Upper lobe of right lung (tissue), 1 donor: Measurements from ENCODE around the gene KBTBD13. TPM values are rescaled to one million over a fixed set of nuclear protein-coding genes. Genes with fewer than 3 reads are reported as not detected.

Source experiments
- ATAC-seq: fragments of 200-7000 bp; cut with Tn5 transposase; one replicate; pipeline ENCODE4 v1.9.1; 2020; ENCODE audit warnings: mild to moderate bottlenecking, moderate library complexity
- DNase-seq: peaks from one replicate; pipeline ENCODE4 v3.0.0-alpha.2; 2020
- H3K27ac ChIP-seq: fragments of 200-600 bp; one replicate; pipeline ENCODE4 v1.8.0; 2022
- H3K27me3 ChIP-seq: fragments of 200-600 bp; one replicate; pipeline ENCODE4 v1.8.0; 2022; ENCODE audit warnings: mild to moderate bottlenecking
- H3K36me3 ChIP-seq: fragments of 200-600 bp; one replicate; pipeline ENCODE4 v1.8.0; 2022
- H3K4me1 ChIP-seq: fragments of 200-600 bp; one replicate; pipeline ENCODE4 v1.8.0; 2022
- H3K4me3 ChIP-seq: fragments of 200-600 bp; one replicate; pipeline ENCODE4 v1.8.0; 2022; ENCODE audit warnings: mild to moderate bottlenecking
- H3K9me3 ChIP-seq: fragments of 200-600 bp; one replicate; pipeline ENCODE4 v1.8.0; 2022
- CTCF ChIP-seq: fragments of 200-600 bp; IDR thresholded peaks from one replicate; pipeline ENCODE4 v1.8.0; 2022; ENCODE audit warnings: antibody characterized with exemption
- intact Hi-C: fragments of 100-400 bp; cut with DNase I; formaldehyde crosslinking; loops from one replicate; pipeline ENCODE4 v1.11.0; 2022
- total RNA-seq: library from RNA; stranded (reverse); fragmentation: NEBNext Ultra II Directional; extraction: Animal tissue kit (Norgen Biotek cat#: 25700); gene quantifications from one replicate; pipeline ENCODE4 v1.2.1, GENCODE V29; 2021
- donor health status: DM: no; HTN: yes; CAD: no; lungs with severe emphysema.

Gene KBTBD13
- total RNA-seq, 1 donor from 2014 or later, result not detected

GRCh38 chr15:65057549-65057940 lies 19.0 kb upstream of the KBTBD13 start:
- no peaks in the 10 kb centered on the region for H3K27me3 ChIP-seq
- no peak for TF ChIP-seq CTCF
- H3K27ac ChIP-seq, result no peak overlapping the region
- no peaks in the 10 kb centered on the region for H3K9me3 ChIP-seq
- ATAC-seq (no peak), DNase-seq (no peak)
- H3K4me1 ChIP-seq, result peaks cover 18% of the 10 kb centered on the region
- H3K36me3 ChIP-seq, result peaks cover 6% of the 10 kb centered on the region
- intact Hi-C loops, result no loop called here
- no peak overlapping the region for H3K4me3 ChIP-seq

GRCh38 chr15:65058394-65059368 lies 17.9 kb upstream of the KBTBD13 start:
- peaks cover 18% of the 10 kb centered on the region for H3K4me1 ChIP-seq
- no peaks in the 10 kb centered on the region for H3K9me3 ChIP-seq
- intact Hi-C loops, result no loop called here
- no peak for TF ChIP-seq CTCF
- ATAC-seq (no peak), DNase-seq (no peak)
- no peak overlapping the region for H3K4me3 ChIP-seq
- H3K27ac ChIP-seq, result no peak overlapping the region
- H3K36me3 ChIP-seq, result peaks cover 6% of the 10 kb centered on the region
- H3K27me3 ChIP-seq, result no peaks in the 10 kb centered on the region

- Histone ChIP-seq H3K4me3 (no peak overlapping the region), H3K27me3 (no peaks in the 10 kb centered on the region), H3K9me3 (no peaks in the 10 kb centered on the region), H3K36me3 (peaks cover 6% of the 10 kb centered on the region), H3K27ac (no peak overlapping the region), H3K4me1 (peaks cover 18% of the 10 kb centered on the region)
- ATAC-seq (no peak), DNase-seq (no peak)
- intact Hi-C loops, result no loop called here
- no peak for TF ChIP-seq CTCF
These were observed 17.2 kb upstream of the KBTBD13 start for GRCh38 chr15:65059369-65059750.

- Histone ChIP-seq H3K36me3 (peaks cover 6% of the 10 kb centered on the region), H3K4me1 (peaks cover 12% of the 10 kb centered on the region), H3K4me3 (no peak overlapping the region), H3K9me3 (no peaks in the 10 kb centered on the region), H3K27me3 (no peaks in the 10 kb centered on the region), H3K27ac (peak overlapping the region; percentile 42)
- no peak for DNase-seq
- intact Hi-C loops, result no loop called here
- ATAC-seq, result no peak
- TF ChIP-seq CTCF, result no peak
These were observed 16.5 kb upstream of the KBTBD13 start for GRCh38 chr15:65059931-65060596.

- H3K27ac ChIP-seq, result peak overlapping the region; percentile 42
- ATAC-seq, result no peak
- no peak for TF ChIP-seq CTCF
- peaks cover 6% of the 10 kb centered on the region for H3K36me3 ChIP-seq
- H3K9me3 ChIP-seq, result no peaks in the 10 kb centered on the region
- peaks cover 6% of the 10 kb centered on the region for H3K4me1 ChIP-seq
- DNase-seq, result no peak
- intact Hi-C loops, result no loop called here
- no peaks in the 10 kb centered on the region for H3K27me3 ChIP-seq
- no peak overlapping the region for H3K4me3 ChIP-seq
These were observed 15.7 kb upstream of the KBTBD13 start for GRCh38 chr15:65060641-65061397.
